Endometrial microvascular endothelial cells (primary cell): ENCODE measurements around the gene MADD. TPM values are rescaled to one million over a fixed set of nuclear protein-coding genes. Genes with fewer than 3 reads are reported as not detected.

Experiments used
- in situ Hi-C: cut with HindIII; loops from 2 replicates; pipeline ENCODE4 v1.10.0; 2017; ENCODE audit warnings: low sequenced_read_pairs, low pct_unique_long_range_greater_than_20kb; ENCODE audit errors: inconsistent ontology term
- total RNA-seq: library from RNA; depleted of rRNA; stranded (reverse); fragments of >200 nt; gene quantifications from one replicate; pipeline ENCODE4 v1.2.3, GENCODE V29; 2015; ENCODE audit errors: inconsistent ontology term

The MADD gene
- total RNA-seq, 1 donor from 2014 or later: 27.1 TPM

DNA sequence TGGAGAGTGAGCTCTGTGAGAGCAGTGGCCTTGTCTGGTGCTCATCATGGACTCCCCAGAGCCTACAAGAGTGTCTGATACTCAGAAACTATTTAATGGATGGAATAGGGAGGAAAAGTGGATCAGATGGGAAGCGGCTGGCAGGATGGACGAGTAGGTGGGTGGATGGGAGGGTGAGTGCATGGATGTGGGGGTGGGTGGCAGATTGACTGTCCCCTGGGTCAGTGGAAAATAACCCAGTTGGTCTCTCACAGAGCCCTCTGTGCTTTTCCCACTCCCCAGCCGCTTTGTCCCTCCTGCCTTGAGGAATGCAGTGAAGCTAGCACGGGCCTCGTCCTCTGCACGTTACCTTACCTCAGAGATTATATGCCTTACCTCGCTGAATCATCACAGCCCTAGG is 102.5 kb downstream of the MADD start:
- in situ Hi-C loops: no loop called here

DNA sequence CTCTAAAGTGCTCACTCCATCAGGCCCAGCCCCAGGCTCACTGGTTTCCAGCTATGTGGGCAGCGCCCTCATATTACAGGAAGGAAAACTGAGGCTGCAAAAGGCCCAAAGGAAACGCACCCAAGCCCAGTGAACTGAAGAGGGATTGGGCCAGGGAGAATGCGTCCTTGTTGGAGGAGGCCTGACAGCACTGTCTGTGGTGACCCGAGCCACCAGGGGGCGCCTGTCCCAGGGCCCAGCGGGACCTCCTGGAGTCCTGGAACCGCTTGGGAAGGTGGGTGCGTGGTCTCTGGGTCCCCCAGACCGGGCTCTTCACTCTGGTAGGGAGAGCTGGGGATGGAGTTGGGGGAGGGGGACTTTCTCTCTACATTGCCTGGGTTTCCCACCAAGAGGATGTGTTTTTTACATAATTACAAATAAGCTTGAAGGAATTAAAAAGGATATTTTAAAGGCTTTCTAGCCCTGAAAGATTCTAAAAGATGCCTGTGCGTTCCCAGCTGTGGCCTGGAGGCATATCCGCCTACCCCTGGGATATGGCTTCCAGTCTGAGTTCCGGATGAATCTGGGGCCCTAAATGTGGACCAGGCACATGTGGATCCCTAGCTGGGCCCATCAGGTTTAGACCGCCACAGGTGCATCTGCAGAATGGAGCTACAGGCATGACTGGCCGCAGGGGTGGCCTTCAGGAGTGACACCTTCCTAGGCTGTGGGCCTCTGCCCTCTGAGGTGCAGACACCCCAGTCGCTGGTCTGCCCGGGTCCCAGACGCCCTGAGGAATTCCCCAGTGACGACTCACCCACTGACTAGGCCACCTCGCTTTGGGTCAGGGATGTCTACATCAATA is 104.2 kb downstream of the MADD start:
- in situ Hi-C loops: no loop called here

DNA sequence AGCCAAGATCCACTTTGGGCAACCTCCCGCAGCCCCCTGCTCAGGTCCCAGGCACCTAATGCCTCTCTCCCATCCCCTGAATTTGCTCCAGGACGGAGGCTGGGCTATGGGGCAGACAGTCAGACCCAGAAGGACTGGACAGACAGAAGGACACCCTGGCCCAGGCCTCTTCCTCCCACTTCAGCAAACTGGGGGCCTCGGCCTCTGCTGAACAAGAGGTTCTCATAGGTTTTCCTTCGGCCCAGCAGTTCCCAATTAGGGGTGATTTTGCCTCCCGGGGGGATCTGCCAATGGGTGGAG is 104.7 kb downstream of the MADD start:
- in situ Hi-C loops: no loop called here

GRCh38 chr11:47375020-47375419 is 105.1 kb downstream of the MADD start:
- in situ Hi-C loops: no loop called here

GRCh38 chr11:47375546-47376085 is 105.7 kb downstream of the MADD start:
- in situ Hi-C loops: no loop called here

DNA sequence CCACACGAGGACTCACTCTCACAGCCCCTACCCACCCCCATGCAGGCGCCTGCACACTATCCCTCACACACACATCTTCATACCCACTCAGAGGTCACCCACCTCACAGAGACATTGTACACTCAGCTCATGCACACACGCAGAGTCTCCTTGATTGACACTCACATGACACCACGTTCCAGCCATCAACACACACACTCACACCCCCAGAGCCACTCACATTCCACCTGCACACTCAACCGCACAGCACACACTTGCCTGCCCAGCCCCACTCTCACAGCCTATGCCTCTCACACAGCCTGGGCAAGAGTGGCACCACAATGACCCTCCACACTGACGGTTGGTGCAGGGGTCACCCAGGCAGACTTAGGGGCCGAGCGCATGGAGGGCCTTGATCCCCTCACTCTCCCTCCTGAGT is 106.2 kb downstream of the MADD start:
- in situ Hi-C loops: no loop called here

DNA sequence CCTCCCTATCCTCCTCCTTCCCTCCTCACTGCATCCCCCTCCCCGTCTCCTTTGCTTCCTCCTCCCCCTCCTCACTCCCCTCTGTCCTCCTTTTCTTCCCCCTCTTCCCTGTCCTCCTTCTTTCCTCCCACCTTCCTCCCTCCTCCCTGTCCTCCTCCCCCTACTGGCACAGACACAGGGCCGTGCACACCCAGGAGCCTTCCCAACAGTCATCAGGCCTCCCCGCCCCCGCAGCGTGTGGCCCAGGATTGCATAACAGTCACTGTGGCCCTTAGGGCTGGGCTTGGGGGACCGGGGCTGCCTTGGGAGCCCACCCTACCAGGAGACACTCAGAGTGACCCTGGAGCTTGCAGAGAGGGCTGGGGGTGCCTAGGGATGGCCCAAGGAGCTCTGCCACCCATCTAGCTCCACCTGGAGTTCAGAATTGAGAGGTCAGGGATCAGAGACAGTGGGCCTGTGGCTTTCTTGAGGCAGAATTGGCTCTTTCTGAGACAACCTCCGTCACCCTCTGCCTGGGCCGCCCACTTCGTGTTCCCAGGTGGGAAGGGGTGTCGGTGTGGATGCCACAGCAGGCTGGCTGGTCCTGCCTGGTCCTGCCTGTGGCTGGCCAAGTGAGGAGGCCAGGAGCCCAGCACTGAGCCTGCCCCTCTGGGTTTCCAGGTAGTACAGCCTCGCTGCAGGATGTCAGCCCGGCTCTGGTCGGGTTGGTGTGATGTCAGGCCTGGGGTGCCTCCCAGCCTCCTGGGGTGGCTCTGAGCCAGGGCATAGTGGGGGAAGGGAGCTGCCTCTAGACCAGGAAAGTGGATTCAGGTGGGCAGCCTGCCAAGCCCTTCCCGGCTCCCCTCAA is 106.8 kb downstream of the MADD start:
- in situ Hi-C loops: no loop called here

DNA sequence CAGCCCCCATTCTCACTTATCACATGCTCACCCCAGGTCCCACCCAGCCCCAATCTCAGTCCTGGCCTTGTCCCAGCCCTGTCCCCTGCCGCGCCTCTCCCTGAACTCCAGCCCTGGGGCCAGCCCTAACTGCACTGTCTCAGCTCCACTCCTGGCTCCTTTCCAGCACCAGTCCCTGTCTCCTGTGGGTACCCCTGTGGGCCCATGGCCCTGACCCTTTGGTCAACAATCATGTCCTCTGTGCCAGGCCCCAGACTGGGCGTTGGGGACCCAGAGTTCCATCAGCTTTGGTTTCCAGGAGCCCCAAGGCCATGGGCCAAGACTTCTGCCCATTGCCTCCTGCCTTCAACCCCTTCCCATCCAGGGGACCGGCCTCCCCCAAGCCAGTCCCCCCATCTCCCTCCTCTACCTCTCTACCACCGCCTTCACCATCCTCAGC is 107.7 kb downstream of the MADD start:
- in situ Hi-C loops: no loop called here

GRCh38 chr11:47378010-47378835 is 108.3 kb downstream of the MADD start, which contains the start of gene SPI1:
SPI1 (minus strand) TSS chr11:47378547; CDS start chr11:47378353, 194 bp downstream.
- in situ Hi-C loops: no loop called here

DNA sequence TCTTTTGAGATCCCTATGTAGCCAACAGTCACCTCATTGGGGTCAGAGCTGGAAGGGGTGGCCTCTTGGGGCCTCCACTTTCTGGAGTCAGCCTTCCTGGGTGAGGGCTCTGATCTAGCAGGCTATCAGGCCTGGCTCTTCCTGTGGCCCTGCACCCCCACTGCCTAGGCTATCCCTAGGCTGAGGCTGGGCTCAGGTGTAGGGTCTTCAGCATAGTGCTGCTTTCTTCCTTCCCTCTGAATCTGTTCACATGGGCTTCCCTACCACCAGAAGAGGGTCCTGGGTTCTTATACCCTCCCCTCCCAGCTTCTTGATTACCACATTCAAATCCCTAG is 108.9 kb downstream of the MADD start:
- in situ Hi-C loops: no loop called here

DNA sequence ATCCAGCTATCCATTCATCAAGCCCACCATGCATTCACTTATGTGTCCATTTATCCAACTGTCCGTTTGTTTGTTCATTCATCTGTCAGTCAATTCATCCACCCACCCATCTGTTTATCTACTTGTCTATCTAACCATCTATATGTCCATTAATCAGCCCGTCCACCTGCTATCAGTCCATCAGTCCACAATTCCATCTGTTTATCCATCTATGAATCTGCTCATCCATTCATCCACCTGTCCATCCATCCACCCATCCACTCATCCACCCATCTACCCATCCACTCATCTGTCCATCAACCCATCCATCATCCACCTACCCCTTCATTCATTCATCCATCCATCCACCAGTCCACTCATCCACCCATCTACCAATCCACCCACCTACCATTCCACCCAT is 109.4 kb downstream of the MADD start:
- in situ Hi-C loops: no loop called here

Other genes with a start within 250 kb of the MADD start
- 186 TPM for gene ARFGAP2, start 93.3 kb upstream of the MADD start, total RNA-seq
- 12.0 TPM for gene PACSIN3, start 83.7 kb upstream of the MADD start, total RNA-seq
- gene DDB2, start 55.2 kb upstream of the MADD start, total RNA-seq: 84.0 TPM
- 72.4 TPM for gene ACP2, start 21.3 kb upstream of the MADD start, total RNA-seq
- 4.6 TPM for gene NR1H3, start 12.1 kb upstream of the MADD start, total RNA-seq
- gene MYBPC3, start 82.6 kb downstream of the MADD start, total RNA-seq: not detected
- gene SPI1, start 108.4 kb downstream of the MADD start, total RNA-seq: not detected
- gene SLC39A13, start 138.5 kb downstream of the MADD start, total RNA-seq: 133 TPM
- gene PSMC3, start 156.3 kb downstream of the MADD start, total RNA-seq: 238 TPM
- not detected for gene RAPSN, start 179.0 kb downstream of the MADD start, total RNA-seq